ENCODE measurements around the gene KLF14. TPM values are rescaled to one million over a fixed set of nuclear protein-coding genes. Genes with fewer than 3 reads are reported as not detected.
A peak's percentile ranks its signal among the peaks of the same experiment; 100 is the strongest.

The KLF14 gene
- total RNA-seq, 4 donors from 2014 or later, result 0.41 to 0.78 (median 0.46) TPM

DNA sequence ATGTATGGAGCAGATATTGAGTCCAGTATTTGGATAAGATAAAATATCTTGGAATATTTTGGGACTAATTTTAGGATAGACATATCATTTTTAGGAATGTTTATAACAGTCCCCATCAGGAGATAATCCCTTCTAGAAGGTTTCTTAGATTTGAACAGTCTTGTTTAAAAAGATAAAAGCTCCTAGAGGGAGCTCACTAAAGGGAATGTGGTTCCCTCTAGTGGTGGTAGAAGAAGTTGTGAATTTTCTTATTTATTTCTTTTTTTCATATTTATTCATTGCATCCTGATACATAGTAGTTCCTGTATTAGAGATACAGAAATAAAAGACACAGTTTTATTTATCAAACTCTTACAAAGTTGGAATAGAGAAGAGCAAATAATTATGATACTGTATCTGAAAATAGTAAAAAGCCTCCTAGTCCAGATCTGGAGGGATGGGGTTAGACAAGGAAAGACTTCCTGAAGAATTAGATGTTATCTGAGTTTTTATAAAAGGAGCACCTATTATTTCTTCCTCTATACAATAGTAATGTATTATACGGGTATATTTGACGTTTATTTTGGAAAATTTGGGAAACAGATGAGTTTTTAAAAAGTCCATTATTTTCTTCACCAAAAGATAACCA lies 24.5 kb upstream of the KLF14 start:
- no peak for TF ChIP-seq POLR2A (IDR thresholded peaks at IDR 0.05)
- peak in 4 of 5 experiments; percentile 33 to 73 (median 46) for TF ChIP-seq CTCF (IDR thresholded peaks at IDR 0.05 in 4 of 5, conservative IDR thresholded peaks at IDR 0.05 in 1 of 5)
- DNase-seq, result no peak
- intact Hi-C loops (cut with DNase I; ENCODE audit: low total_unique reads), result no loop called here
- H3K27ac ChIP-seq, result no peak overlapping the region
- no peaks in the 10 kb centered on the region for H3K4me1 ChIP-seq
- no peaks in the 10 kb centered on the region for H3K9me3 ChIP-seq
- H3K27me3 ChIP-seq, result no peaks in the 10 kb centered on the region
- no peaks in the 10 kb centered on the region for H3K36me3 ChIP-seq
- in situ Hi-C loops (cut with MboI; ENCODE audit: low sequenced_read_pairs in 4 of 4), result loop anchor here in 2 of 4 donors (10.0 to 25.0 kb wide), 2 partner anchors 521 to 684 kb away; partner anchors contain the start of gene KLHDC10 (in 1 of the 2)
- no peak overlapping the region for H3K4me3 ChIP-seq
- ATAC-seq, result peak in 1 of 2 donors; percentile 36

DNA sequence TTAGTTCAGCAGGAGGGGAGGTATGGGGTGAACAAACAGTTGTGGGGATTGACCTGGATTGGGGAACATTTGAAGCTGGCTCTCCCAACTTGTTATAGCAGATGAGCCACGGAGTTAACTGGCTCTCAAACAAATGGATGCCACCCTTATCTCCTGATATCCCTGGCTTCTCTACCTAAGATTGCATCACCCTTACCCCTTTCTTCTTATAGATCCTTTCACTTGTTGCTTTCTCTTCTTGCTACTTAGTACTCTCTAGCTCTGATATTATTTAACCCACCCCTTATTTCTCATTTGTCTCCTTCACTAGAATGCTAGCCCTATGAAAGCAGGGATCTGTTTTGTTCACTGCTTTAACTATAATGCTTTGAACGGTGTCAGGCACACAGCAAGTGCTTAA lies 22.3 kb upstream of the KLF14 start:
- ATAC-seq, result no peak
- Histone ChIP-seq H3K4me3 (no peak overlapping the region), H3K4me1 (no peaks in the 10 kb centered on the region), H3K27me3 (no peaks in the 10 kb centered on the region), H3K36me3 (no peaks in the 10 kb centered on the region), H3K9me3 (no peaks in the 10 kb centered on the region), H3K27ac (no peak overlapping the region)
- TF ChIP-seq POLR2A (IDR thresholded peaks at IDR 0.05) (no peak), CTCF (IDR thresholded peaks at IDR 0.05 in 4 of 5, conservative IDR thresholded peaks at IDR 0.05 in 1 of 5) (no peak)
- intact Hi-C loops (cut with DNase I; ENCODE audit: low total_unique reads), result no loop called here
- DNase-seq, result no peak
- in situ Hi-C loops (cut with MboI; ENCODE audit: low sequenced_read_pairs in 4 of 4), result loop anchor here in 2 of 4 donors (10.0 to 25.0 kb wide), 2 partner anchors 519 to 682 kb away; partner anchors contain the start of gene KLHDC10 (in 1 of the 2)

- H3K36me3 ChIP-seq, result no peaks in the 10 kb centered on the region
- ATAC-seq, result no peak
- intact Hi-C loops (cut with DNase I; ENCODE audit: low total_unique reads), result no loop called here
- TF ChIP-seq POLR2A (IDR thresholded peaks at IDR 0.05) (no peak), CTCF (IDR thresholded peaks at IDR 0.05 in 4 of 5, conservative IDR thresholded peaks at IDR 0.05 in 1 of 5) (no peak)
- H3K4me1 ChIP-seq, result no peaks in the 10 kb centered on the region
- H3K4me3 ChIP-seq, result no peak overlapping the region
- H3K9me3 ChIP-seq, result no peaks in the 10 kb centered on the region
- DNase-seq, result no peak
- H3K27me3 ChIP-seq, result no peaks in the 10 kb centered on the region
- in situ Hi-C loops (cut with MboI; ENCODE audit: low sequenced_read_pairs in 4 of 4), result loop anchor here in 2 of 4 donors (10.0 to 25.0 kb wide), 2 partner anchors 515 to 678 kb away; partner anchors contain the start of gene KLHDC10 (in 1 of the 2)
- no peak overlapping the region for H3K27ac ChIP-seq
Measured at GRCh38 chr7:130752424-130752823, 18.4 kb upstream of the KLF14 start.

DNA sequence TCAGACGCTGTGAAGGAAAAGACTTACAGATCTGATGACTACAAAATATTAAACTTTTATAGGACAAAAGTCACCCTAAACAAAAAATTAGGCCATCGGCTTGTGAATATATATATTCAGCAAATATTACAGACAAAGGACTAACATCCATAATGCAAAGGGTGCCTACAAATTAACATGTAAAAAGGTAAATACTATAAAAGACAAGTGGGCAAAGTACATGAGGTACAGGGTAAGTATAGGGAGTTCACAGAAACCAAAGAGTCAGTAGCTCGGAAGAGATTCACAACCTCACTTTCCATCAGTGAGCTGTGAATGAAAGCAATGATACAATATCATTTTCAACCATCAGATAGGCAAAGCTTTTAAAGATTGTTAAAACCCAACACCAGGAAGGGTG lies 16.7 kb upstream of the KLF14 start:
- intact Hi-C loops (cut with DNase I; ENCODE audit: low total_unique reads) (no loop called here), in situ Hi-C loops (cut with MboI; ENCODE audit: low sequenced_read_pairs in 4 of 4) (loop anchor here in 2 of 4 donors (10.0 to 25.0 kb wide), 2 partner anchors 513 to 676 kb away; partner anchors contain the start of gene KLHDC10 (in 1 of the 2))
- H3K4me3 ChIP-seq, result no peak overlapping the region
- no peaks in the 10 kb centered on the region for H3K27me3 ChIP-seq
- ATAC-seq (no peak), DNase-seq (no peak)
- no peak overlapping the region for H3K27ac ChIP-seq
- no peak for TF ChIP-seq POLR2A (IDR thresholded peaks at IDR 0.05)
- no peak for TF ChIP-seq CTCF (IDR thresholded peaks at IDR 0.05 in 4 of 5, conservative IDR thresholded peaks at IDR 0.05 in 1 of 5)
- no peaks in the 10 kb centered on the region for H3K9me3 ChIP-seq
- H3K36me3 ChIP-seq, result no peaks in the 10 kb centered on the region
- H3K4me1 ChIP-seq, result no peaks in the 10 kb centered on the region

All from gastrocnemius medialis (tissue), 4 donors.